CD14-positive monocyte (primary cell): ENCODE results near the gene CHRNA1. TPM values are rescaled to one million over a fixed set of nuclear protein-coding genes. Genes with fewer than 3 reads are reported as not detected.

Experiments used
- DNase-seq, 3 donors: peaks; one replicate each; pipeline ENCODE4 v3.0.0-alpha.2; 2011 to 2022
- H2AFZ ChIP-seq: 2 replicates; pipeline ENCODE4 v1.6.0; 2012; ENCODE audit warnings: mild to moderate bottlenecking, low read depth, low read length, inconsistent platforms; ENCODE audit not compliant: insufficient read depth, poor library complexity, severe bottlenecking
- H3K27ac ChIP-seq, 2 donors: 1 replicate in 1 of 2; 2 replicates in 1 of 2; pipeline ENCODE4 v1.5.1; 2012 to 2013; ENCODE audit warnings: low read length in 2 of 2, control low read depth in 1 of 2, inconsistent platforms in 1 of 2, low read depth in 1 of 2, mild to moderate bottlenecking in 1 of 2
- H3K27me3 ChIP-seq, 2 donors: one replicate each; pipeline versions ENCODE4 v1.6.0 to v1.6.1; 2011 to 2013; ENCODE audit warnings: low read length in 2 of 2; ENCODE audit not compliant: control insufficient read depth in 2 of 2, insufficient read depth in 2 of 2
- H3K36me3 ChIP-seq, 2 donors: replicated peaks in 1 of 2; 1 replicate in 1 of 2; 2 replicates in 1 of 2; pipeline versions ENCODE4 v1.5.1 to v1.6.1; 2012 to 2013; ENCODE audit warnings: low read length in 2 of 2, control low read depth in 1 of 2, inconsistent platforms in 1 of 2, mild to moderate bottlenecking in 1 of 2; ENCODE audit not compliant: insufficient read depth in 2 of 2, control insufficient read depth in 1 of 2
- H3K4me1 ChIP-seq, 2 donors: 1 replicate in 1 of 2; 2 replicates in 1 of 2; pipeline versions ENCODE4 v1.5.1 to v1.6.1; 2012 to 2013; ENCODE audit warnings: low read length in 2 of 2, control low read depth in 1 of 2, inconsistent platforms in 1 of 2, mild to moderate bottlenecking in 1 of 2, moderate library complexity in 1 of 2; ENCODE audit not compliant: insufficient read depth in 2 of 2, control insufficient read depth in 1 of 2
- H3K4me2 ChIP-seq: replicated peaks from 2 replicates; pipeline ENCODE3; 2012; ENCODE audit warnings: low read length, moderate library complexity, mild to moderate bottlenecking; ENCODE audit not compliant: poor library complexity, severe bottlenecking; ENCODE audit errors: extremely low read depth
- H3K4me3 ChIP-seq, 3 experiments: fragments of 200-600 bp in 1 of 3; sonication (generic) in 1 of 3; replicated peaks in 1 of 3; 1 replicate in 2 of 3; 2 replicates in 1 of 3; pipeline ENCODE4 v1.5.1; 2011 to 2013; ENCODE audit warnings: low read length in 3 of 3, mild to moderate bottlenecking in 3 of 3, control low read depth in 2 of 3, low read depth in 2 of 3, inconsistent platforms in 1 of 3, moderate library complexity in 1 of 3
- H3K79me2 ChIP-seq: 2 replicates; pipeline ENCODE4 v1.6.0; 2012; ENCODE audit warnings: mild to moderate bottlenecking, control low read depth, inconsistent platforms, low read length, moderate library complexity; ENCODE audit not compliant: insufficient read depth
- H3K9ac ChIP-seq: 2 replicates; pipeline ENCODE4 v1.6.0; 2017; ENCODE audit warnings: low read length, mild to moderate bottlenecking; ENCODE audit not compliant: insufficient read depth, poor library complexity, severe bottlenecking
- H3K9me3 ChIP-seq, 2 donors: replicated peaks in 1 of 2; 1 replicate in 1 of 2; 2 replicates in 1 of 2; pipeline versions ENCODE4 v1.5.1 to v1.6.1; 2012 to 2013; ENCODE audit warnings: low read length in 2 of 2, control low read depth in 1 of 2; ENCODE audit not compliant: control insufficient read depth in 1 of 2, insufficient read depth in 1 of 2
- H4K20me1 ChIP-seq: 2 replicates; pipeline ENCODE4 v1.6.0; 2012; ENCODE audit warnings: mild to moderate bottlenecking, low read length, control low read depth, moderate library complexity; ENCODE audit not compliant: insufficient read depth
- H3K27ac Mint-ChIP-seq, 7 donors: one replicate each; pipeline ENCODE4 v1.8.0; 2020; ENCODE audit warnings: mild to moderate bottlenecking in 7 of 7, mixed read lengths in 7 of 7, moderate library complexity in 6 of 7, inconsistent platforms in 2 of 7
- H3K27me3 Mint-ChIP-seq, 3 donors: one replicate each; pipeline ENCODE4 v1.8.0; 2021 to 2022; ENCODE audit warnings: low read depth in 3 of 3, mild to moderate bottlenecking in 3 of 3, mixed read lengths in 3 of 3, moderate library complexity in 3 of 3, inconsistent platforms in 1 of 3
- H3K36me3 Mint-ChIP-seq, 2 donors: one replicate each; pipeline ENCODE4 v1.8.0; 2020; ENCODE audit warnings: mixed read lengths in 2 of 2, inconsistent platforms in 1 of 2, mild to moderate bottlenecking in 1 of 2
- H3K4me1 Mint-ChIP-seq: one replicate; pipeline ENCODE4 v1.8.0; 2020; ENCODE audit warnings: mild to moderate bottlenecking, mixed read lengths
- H3K4me3 Mint-ChIP-seq, 2 donors: one replicate each; pipeline ENCODE4 v1.8.0; 2020; ENCODE audit warnings: mild to moderate bottlenecking in 2 of 2, mixed read lengths in 2 of 2, moderate library complexity in 1 of 2
- H3K9me3 Mint-ChIP-seq, 7 donors: one replicate each; pipeline ENCODE4 v1.8.0; 2020 to 2022; ENCODE audit warnings: mixed read lengths in 7 of 7, mild to moderate bottlenecking in 6 of 7, moderate library complexity in 6 of 7, inconsistent platforms in 2 of 7
- WGBS: methylation state at CpG from one replicate; pipeline ENCODE4 v1.1.5; 2013; ENCODE audit warnings: missing lambda C conversion rate; ENCODE audit not compliant: insufficient coverage; 5-methylcytosine and 5-hydroxymethylcytosine counted together
- intact Hi-C, 2 donors: fragments of 100-400 bp; cut with micrococcal nuclease; formaldehyde crosslinking; loops; one replicate each; pipeline versions ENCODE4 v1.15.0 to v1.15.1; 2023
- polyA plus RNA-seq, 3 donors: library from polyadenylated mRNA; depleted of rRNA in 1 of 3; unstranded in 2 of 3; stranded (reverse) in 1 of 3; fragments of 300-500 nt in 2 of 3; fragments of >200 nt in 1 of 3; fragmentation: Illumina TruSeq in 2 of 3; gene quantifications; 1 replicate in 2 of 3; 2 replicates in 1 of 3; pipeline ENCODE4 v1.2.3, GENCODE V29; 2012 to 2021
- TF ChIP-seq, protein P1 (sequence below): fragments of 200-600 bp; IDR thresholded peaks from one replicate; pipeline ENCODE4 v1.8.0; 2022; ENCODE audit warnings: antibody characterized with exemption, mild to moderate bottlenecking

The CHRNA1 gene
- polyA plus RNA-seq, 3 donors, result not detected

DNA sequence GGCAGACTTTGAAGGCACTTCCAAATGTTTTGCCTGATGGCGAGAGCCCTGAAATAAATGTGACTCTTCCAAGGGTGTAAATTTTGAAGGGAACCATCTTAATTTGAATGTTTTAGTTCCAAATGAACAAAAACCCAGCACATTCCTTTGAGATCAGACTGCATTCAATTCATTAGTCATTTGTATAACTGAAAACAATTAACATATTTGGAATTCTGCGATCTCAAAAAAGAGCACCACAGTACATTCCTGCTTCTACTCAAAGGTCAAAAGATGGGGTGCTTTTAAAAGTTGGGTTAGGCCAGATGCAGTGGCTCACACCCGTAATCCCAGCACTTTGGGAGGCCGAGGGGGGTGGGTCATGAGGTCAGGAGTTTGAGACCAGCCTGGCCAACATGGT is 38.2 kb upstream of the CHRNA1 start:
- Mint-ChIP-seq H3K4me3 (no peak overlapping the region), H3K4me1 (peaks cover 7% of the 10 kb centered on the region), H3K27me3 (peaks cover 3 to 9% (median 6%) of the 10 kb centered on the region in 3 donors), H3K36me3 (no peaks in the 10 kb centered on the region), H3K27ac (no peak overlapping the region), H3K9me3 (no peaks in the 10 kb centered on the region)
- no peaks in the 10 kb centered on the region for H4K20me1 ChIP-seq
- WGBS, result no CpG with 5 or more reads among the region's 4 CpGs
- H3K9me3 ChIP-seq, result no peaks in the 10 kb centered on the region
- H3K27ac ChIP-seq, result no peak overlapping the region
- H2AFZ ChIP-seq, result no peak overlapping the region
- H3K4me2 ChIP-seq, result no peak overlapping the region
- no peaks in the 10 kb centered on the region for H3K4me1 ChIP-seq
- H3K27me3 ChIP-seq, result peaks cover 0 to 3% of the 10 kb centered on the region in 2 donors
- no peak for DNase-seq
- intact Hi-C loops, result no loop called here
- no peak overlapping the region for H3K9ac ChIP-seq
- TF ChIP-seq, protein P1, sequence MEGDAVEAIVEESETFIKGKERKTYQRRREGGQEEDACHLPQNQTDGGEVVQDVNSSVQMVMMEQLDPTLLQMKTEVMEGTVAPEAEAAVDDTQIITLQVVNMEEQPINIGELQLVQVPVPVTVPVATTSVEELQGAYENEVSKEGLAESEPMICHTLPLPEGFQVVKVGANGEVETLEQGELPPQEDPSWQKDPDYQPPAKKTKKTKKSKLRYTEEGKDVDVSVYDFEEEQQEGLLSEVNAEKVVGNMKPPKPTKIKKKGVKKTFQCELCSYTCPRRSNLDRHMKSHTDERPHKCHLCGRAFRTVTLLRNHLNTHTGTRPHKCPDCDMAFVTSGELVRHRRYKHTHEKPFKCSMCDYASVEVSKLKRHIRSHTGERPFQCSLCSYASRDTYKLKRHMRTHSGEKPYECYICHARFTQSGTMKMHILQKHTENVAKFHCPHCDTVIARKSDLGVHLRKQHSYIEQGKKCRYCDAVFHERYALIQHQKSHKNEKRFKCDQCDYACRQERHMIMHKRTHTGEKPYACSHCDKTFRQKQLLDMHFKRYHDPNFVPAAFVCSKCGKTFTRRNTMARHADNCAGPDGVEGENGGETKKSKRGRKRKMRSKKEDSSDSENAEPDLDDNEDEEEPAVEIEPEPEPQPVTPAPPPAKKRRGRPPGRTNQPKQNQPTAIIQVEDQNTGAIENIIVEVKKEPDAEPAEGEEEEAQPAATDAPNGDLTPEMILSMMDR, result no peak
- no peaks in the 10 kb centered on the region for H3K79me2 ChIP-seq
- H3K36me3 ChIP-seq, result no peaks in the 10 kb centered on the region
- H3K4me3 ChIP-seq, result no peak overlapping the region

DNA sequence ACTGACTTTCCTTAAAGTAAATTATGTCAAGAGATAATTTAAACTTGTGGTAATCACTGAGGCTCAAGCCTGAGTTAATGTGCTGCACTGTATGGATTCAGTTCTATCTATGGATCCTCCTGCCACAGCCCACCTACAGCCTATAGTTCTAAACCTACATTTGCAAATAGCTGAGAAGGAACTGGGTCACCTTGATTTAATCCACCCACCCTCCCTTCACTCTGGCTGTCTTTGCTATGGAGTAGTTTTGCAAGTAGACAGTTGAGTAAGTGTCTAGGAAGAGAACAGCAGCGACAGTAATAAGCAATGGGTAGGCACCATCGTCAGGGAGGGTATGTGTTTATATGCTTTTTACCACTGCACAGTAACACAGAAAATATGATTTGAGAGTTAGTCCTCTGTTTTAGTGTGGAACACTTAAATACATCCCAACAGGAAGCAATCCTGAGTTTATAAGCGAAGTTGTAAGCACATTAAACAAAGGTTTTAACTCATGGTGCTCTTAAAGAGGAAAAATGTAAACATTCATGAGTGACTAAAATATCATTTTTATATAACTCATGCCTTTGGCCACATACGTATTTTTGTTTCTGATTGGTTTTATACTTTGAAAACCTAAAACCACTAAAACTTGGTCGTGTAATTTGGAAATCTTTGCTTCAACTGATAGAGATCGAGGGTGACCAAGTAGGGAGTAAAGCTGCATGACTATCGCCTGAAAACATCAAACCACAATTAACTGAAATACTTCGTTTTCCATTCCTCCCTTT is 36.3 kb upstream of the CHRNA1 start:
- peaks cover 8% of the 10 kb centered on the region for H3K4me1 Mint-ChIP-seq
- no peak overlapping the region for H3K27ac Mint-ChIP-seq
- no peaks in the 10 kb centered on the region for H3K36me3 Mint-ChIP-seq
- Histone ChIP-seq H3K79me2 (no peaks in the 10 kb centered on the region), H3K27me3 (no peaks in the 10 kb centered on the region), H3K9me3 (no peaks in the 10 kb centered on the region), H3K27ac (no peak overlapping the region), H3K9ac (no peak overlapping the region), H3K4me1 (no peaks in the 10 kb centered on the region), H4K20me1 (no peaks in the 10 kb centered on the region), H3K4me2 (no peak overlapping the region), H3K36me3 (no peaks in the 10 kb centered on the region), H2AFZ (no peak overlapping the region), H3K4me3 (no peak overlapping the region)
- H3K4me3 Mint-ChIP-seq, result no peak overlapping the region
- no peaks in the 10 kb centered on the region for H3K9me3 Mint-ChIP-seq
- WGBS, result 100% methylated on average over 1 of the region's 8 CpGs
- TF ChIP-seq, protein P1, result no peak
- DNase-seq, result no peak
- H3K27me3 Mint-ChIP-seq, result peaks cover 1 to 9% (median 1%) of the 10 kb centered on the region in 3 donors
- intact Hi-C loops, result no loop called here
